Panc1 (cell line): ENCODE results near the gene DEDD2. TPM values are rescaled to one million over a fixed set of nuclear protein-coding genes. Genes with fewer than 3 reads are reported as not detected.

Experiments used
- ATAC-seq: fragments of 200-7000 bp; cut with Tn5 transposase; 2 replicates; pipeline ENCODE4 v1.9.1; 2020; ENCODE audit warnings: mild to moderate bottlenecking, moderate library complexity
- BruUV-seq: library from RNA; stranded (reverse); fragments of 400-500 nt; replicated peaks from 2 replicates; lab custom pipeline; 2021; lab: Mats Ljungman, UMichigan
- CTCF ChIA-PET: fragments of 300-600 bp; sonication (Branson Sonifier 250); formaldehyde crosslinking; loops from one replicate; lab custom pipeline; 2022; ENCODE audit warnings: antibody characterized with exemption; lab: Charles Lee
- POLR2A ChIA-PET: fragments of 300-600 bp; sonication (Branson Sonifier 250); formaldehyde crosslinking; loops from one replicate; lab custom pipeline; 2022; ENCODE audit warnings: antibody characterized with exemption; lab: Charles Lee
- DNase-seq: peaks from one replicate; pipeline ENCODE4 v3.0.0-alpha.2; 2010; ENCODE audit warnings: low read depth, low spot score
- H3K27ac ChIP-seq: 2 replicates; pipeline ENCODE4 v1.5.1; 2011; ENCODE audit warnings: mild to moderate bottlenecking, low read length, inconsistent platforms
- H3K27me3 ChIP-seq: fragments of 200-500 bp; sonication (Bioruptor generic); 2 replicates; pipeline ENCODE4 v1.6.0; 2014; ENCODE audit warnings: low read length, inconsistent platforms; ENCODE audit not compliant: control insufficient read depth, insufficient read depth
- H3K36me3 ChIP-seq: fragments of 200-500 bp; sonication (Bioruptor generic); 2 replicates; pipeline ENCODE4 v1.5.1; 2014; ENCODE audit warnings: inconsistent platforms, mild to moderate bottlenecking, low read length, moderate library complexity; ENCODE audit not compliant: control insufficient read depth, insufficient read depth
- H3K4me1 ChIP-seq: 2 replicates; pipeline ENCODE4 v1.5.1; 2011; ENCODE audit warnings: inconsistent platforms, mild to moderate bottlenecking, low read length, moderate library complexity; ENCODE audit not compliant: control insufficient read depth, insufficient read depth
- H3K4me3 ChIP-seq, 2 experiments: 2 replicates each; pipeline ENCODE4 v1.5.1; 2011 to 2012; ENCODE audit warnings: low read depth in 2 of 2, low read length in 2 of 2, mild to moderate bottlenecking in 2 of 2, inconsistent platforms in 1 of 2, moderate library complexity in 1 of 2
- H3K9me3 ChIP-seq: fragments of 200-500 bp; sonication (Bioruptor generic); 2 replicates; pipeline ENCODE4 v1.5.1; 2014; ENCODE audit warnings: low read depth, mild to moderate bottlenecking, inconsistent platforms, low read length, moderate library complexity; ENCODE audit not compliant: control insufficient read depth, insufficient read depth
- POLR2AphosphoS5 ChIP-seq: IDR thresholded peaks from 2 replicates; pipeline ENCODE4 v1.6.1; 2012; ENCODE audit warnings: mild to moderate bottlenecking, low read depth, low read length, moderate library complexity
- SIN3A ChIP-seq: IDR thresholded peaks from 2 replicates; pipeline ENCODE4 v1.6.1; 2012; ENCODE audit warnings: low read depth, mild to moderate bottlenecking, low read length, moderate library complexity, borderline replicate concordance; ENCODE audit not compliant: insufficient read depth
- TCF7L2 ChIP-seq: IDR thresholded peaks from 2 replicates; pipeline ENCODE4 v1.6.1; 2011; ENCODE audit warnings: mild to moderate bottlenecking, low read depth, low read length, inconsistent platforms
- in situ Hi-C: cut with HindIII; loops from 2 replicates; pipeline ENCODE4 v1.10.0; 2016; ENCODE audit warnings: low sequenced_read_pairs, low pct_unique_long_range_greater_than_20kb
- intact Hi-C: fragments of 100-400 bp; cut with micrococcal nuclease; formaldehyde crosslinking; loops from one replicate; pipeline ENCODE4 v1.10.0; 2022; ENCODE audit not compliant: unreplicated experiment
- total RNA-seq: library from RNA; stranded (reverse); gene quantifications from one replicate; pipeline ENCODE4 v1.2.1, GENCODE V29; 2021; ENCODE audit not compliant: unreplicated experiment
- TF ChIP-seq, protein P1 (sequence below), 2 experiments: IDR thresholded peaks; 2 replicates each; pipeline ENCODE4 v1.6.1; 2011 to 2012; ENCODE audit warnings: low read depth in 2 of 2, control low read depth in 1 of 2, low read length in 1 of 2, mild to moderate bottlenecking in 1 of 2, moderate library complexity in 1 of 2; ENCODE audit not compliant: insufficient read depth in 1 of 2
- TF ChIP-seq, protein P2 (sequence below): fragments of 450-650 bp; IDR thresholded peaks from 2 replicates; pipeline ENCODE4 v1.5.1; 2017; ENCODE audit warnings: mild to moderate bottlenecking

The DEDD2 gene
- total RNA-seq, 1 experiment from 2014 or later: 13.2 TPM

DNA sequence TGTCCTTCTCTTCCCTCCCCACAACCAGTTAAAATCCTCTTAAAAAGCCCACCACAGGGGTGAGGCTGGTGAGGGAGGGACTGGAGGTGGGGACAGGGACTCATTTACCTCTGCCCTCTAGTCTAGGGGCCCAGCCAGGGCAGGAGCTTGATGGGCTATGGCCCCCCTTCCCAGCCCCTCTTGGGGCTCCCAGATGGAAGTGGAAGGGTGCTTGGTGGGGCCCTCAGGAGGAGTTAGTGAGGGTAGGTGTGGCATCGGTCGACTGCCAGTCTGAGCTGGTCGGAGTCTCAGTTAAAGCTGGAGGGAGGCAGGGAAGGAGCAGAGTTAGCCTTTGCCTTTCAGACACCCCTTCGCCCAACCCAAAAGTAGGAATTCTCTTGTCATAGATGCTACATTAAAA, 13.1 kb upstream of the DEDD2 start:
- Histone ChIP-seq H3K27ac (no peak overlapping the region), H3K36me3 (0 out of 2 replicates have a peak, but pooled peaks cover 2% of the 10 kb centered on the region), H3K4me1 (peaks cover 8% of the 10 kb centered on the region; the same call in 1 of the 2 replicates), H3K27me3 (no peaks in the 10 kb centered on the region), H3K9me3 (no peaks in the 10 kb centered on the region), H3K4me3 (no peak overlapping the region)
- no peak for TF ChIP-seq SIN3A
- no peak for TF ChIP-seq TCF7L2
- TF ChIP-seq, protein P1, sequence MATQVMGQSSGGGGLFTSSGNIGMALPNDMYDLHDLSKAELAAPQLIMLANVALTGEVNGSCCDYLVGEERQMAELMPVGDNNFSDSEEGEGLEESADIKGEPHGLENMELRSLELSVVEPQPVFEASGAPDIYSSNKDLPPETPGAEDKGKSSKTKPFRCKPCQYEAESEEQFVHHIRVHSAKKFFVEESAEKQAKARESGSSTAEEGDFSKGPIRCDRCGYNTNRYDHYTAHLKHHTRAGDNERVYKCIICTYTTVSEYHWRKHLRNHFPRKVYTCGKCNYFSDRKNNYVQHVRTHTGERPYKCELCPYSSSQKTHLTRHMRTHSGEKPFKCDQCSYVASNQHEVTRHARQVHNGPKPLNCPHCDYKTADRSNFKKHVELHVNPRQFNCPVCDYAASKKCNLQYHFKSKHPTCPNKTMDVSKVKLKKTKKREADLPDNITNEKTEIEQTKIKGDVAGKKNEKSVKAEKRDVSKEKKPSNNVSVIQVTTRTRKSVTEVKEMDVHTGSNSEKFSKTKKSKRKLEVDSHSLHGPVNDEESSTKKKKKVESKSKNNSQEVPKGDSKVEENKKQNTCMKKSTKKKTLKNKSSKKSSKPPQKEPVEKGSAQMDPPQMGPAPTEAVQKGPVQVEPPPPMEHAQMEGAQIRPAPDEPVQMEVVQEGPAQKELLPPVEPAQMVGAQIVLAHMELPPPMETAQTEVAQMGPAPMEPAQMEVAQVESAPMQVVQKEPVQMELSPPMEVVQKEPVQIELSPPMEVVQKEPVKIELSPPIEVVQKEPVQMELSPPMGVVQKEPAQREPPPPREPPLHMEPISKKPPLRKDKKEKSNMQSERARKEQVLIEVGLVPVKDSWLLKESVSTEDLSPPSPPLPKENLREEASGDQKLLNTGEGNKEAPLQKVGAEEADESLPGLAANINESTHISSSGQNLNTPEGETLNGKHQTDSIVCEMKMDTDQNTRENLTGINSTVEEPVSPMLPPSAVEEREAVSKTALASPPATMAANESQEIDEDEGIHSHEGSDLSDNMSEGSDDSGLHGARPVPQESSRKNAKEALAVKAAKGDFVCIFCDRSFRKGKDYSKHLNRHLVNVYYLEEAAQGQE (IDR thresholded peaks at IDR 0.05; ENCODE audit: insufficient read depth in 1 of 2, low read depth in 2 of 2, low read length in 1 of 2): no peak
- no TSS peak for BruUV-seq
- POLR2A ChIA-PET: interaction anchor here (1.1 kb wide), 1 partner anchor 23 kb away, joined by 3 read pairs; no protein-coding TSS in a partner anchor
- CTCF ChIA-PET: no interaction called here
- in situ Hi-C loops: no loop called here
- DNase-seq (no peak), ATAC-seq (0 out of 2 replicates have a peak, but pooled peaks have one; percentile 37)
- intact Hi-C loops: no loop called here

DNA sequence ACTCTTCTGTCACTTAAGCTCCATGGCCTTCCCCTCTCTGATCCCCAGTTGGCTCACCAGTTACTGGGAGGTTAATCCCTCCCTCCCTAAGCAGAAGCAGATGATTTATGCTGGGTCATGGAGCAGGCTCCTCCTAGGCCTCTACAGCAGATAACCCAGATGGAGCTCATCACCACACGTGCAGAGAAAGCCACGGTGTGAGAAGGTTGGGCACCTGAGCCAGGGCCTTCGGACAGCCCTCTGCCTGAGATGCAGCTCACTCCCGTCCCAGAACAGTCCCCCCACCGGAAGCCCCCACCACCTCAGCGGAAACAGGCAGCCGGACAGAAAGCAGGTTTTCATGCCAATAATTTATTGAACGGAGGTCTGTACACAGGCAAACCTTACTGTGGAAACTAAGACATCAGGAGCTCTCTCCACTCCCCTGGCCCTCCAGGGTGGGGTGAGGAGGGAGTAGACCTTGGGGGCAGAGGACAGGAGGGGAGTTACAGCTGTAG, 12.4 kb upstream of the DEDD2 start:
- in situ Hi-C loops (no loop called here), intact Hi-C loops (no loop called here)
- DNase-seq: no peak
- POLR2A ChIA-PET: interaction anchor here (1.1 kb wide), 1 partner anchor 22 kb away, joined by 3 read pairs; no protein-coding TSS in a partner anchor
- H3K4me1 ChIP-seq: peaks cover 8% of the 10 kb centered on the region; the same call in 1 of the 2 replicates
- ATAC-seq: peak; percentile 52
- TF ChIP-seq TCF7L2: no peak
- TF ChIP-seq SIN3A: no peak
- TF ChIP-seq, protein P2, sequence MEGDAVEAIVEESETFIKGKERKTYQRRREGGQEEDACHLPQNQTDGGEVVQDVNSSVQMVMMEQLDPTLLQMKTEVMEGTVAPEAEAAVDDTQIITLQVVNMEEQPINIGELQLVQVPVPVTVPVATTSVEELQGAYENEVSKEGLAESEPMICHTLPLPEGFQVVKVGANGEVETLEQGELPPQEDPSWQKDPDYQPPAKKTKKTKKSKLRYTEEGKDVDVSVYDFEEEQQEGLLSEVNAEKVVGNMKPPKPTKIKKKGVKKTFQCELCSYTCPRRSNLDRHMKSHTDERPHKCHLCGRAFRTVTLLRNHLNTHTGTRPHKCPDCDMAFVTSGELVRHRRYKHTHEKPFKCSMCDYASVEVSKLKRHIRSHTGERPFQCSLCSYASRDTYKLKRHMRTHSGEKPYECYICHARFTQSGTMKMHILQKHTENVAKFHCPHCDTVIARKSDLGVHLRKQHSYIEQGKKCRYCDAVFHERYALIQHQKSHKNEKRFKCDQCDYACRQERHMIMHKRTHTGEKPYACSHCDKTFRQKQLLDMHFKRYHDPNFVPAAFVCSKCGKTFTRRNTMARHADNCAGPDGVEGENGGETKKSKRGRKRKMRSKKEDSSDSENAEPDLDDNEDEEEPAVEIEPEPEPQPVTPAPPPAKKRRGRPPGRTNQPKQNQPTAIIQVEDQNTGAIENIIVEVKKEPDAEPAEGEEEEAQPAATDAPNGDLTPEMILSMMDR: no peak
- peak; percentile 18; the same call in 1 of the 2 replicates for TF ChIP-seq POLR2AphosphoS5
- TF ChIP-seq, protein P1 (IDR thresholded peaks at IDR 0.05; ENCODE audit: insufficient read depth in 1 of 2, low read depth in 2 of 2, low read length in 1 of 2): no peak
- H3K36me3 ChIP-seq: 0 out of 2 replicates have a peak, but pooled peaks cover 2% of the 10 kb centered on the region
- CTCF ChIA-PET: interaction anchor here (1.0 kb wide), 1 partner anchor 109 kb away, joined by 3 read pairs; no protein-coding TSS in a partner anchor
- no TSS peak for BruUV-seq
- no peaks in the 10 kb centered on the region for H3K27me3 ChIP-seq
- H3K4me3 ChIP-seq: no peak overlapping the region
- no peaks in the 10 kb centered on the region for H3K9me3 ChIP-seq
- H3K27ac ChIP-seq: no peak overlapping the region
